ENCODE results near the gene PDE8A. TPM values are rescaled to one million over a fixed set of nuclear protein-coding genes. Genes with fewer than 3 reads are reported as not detected.
"Not testable (repeated sequence)": the region's sequence is repeated elsewhere in the genome, so short reads cannot be mapped to it uniquely, and the experiment has no call there.

PDE8A gene
- total and polyA plus RNA-seq, 9 donors = 14.1 to 32.7 (median 24.0) TPM

DNA sequence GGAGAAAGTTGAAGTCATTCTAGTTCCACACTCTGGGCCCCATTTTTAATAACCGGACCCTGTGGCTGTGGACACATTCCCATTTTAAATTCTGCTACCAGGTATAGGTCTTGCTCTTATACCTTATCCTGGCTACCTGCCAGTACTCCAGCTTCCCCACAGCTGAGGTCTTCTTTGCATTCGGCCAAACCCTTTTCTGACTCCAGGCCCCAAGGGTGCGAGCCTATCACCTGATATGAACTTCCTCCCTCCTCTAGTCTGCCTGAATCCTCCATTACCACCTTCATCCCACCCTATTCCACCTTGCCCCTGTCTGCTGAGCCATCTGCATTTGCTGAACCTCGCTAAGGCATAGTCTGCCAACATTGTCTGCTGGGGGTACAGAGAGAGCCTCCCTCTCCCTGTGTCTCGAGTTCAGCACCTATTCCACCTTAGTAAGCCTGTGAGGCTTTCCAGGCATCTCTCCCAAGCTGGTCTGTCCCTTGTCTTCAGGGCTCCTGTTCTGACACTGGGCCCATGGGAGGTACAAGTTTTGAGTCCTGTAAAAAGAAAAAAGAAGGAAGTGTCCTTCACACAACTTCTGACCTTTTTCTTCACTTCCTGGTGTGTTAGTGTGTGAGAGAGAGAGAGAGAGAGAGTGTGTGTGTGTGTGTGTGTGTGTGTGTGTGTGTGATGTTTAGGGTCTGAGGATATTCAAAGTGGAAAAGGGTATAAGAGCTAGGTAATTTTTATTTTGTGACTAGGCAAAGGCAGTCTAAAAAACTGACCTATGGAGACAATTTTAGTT is 27.0 kb downstream of the PDE8A start:
- no peak overlapping the region for H3K4me3 ChIP-seq (ENCODE audit: low read length)
- DNase-seq = no peak
- no peak overlapping the region for H3K27ac ChIP-seq (ENCODE audit: low read length)
- H3K27me3 ChIP-seq (ENCODE audit: control insufficient read depth, insufficient read depth, low read length) = no peaks in the 10 kb centered on the region
- H3K4me1 ChIP-seq (ENCODE audit: control insufficient read depth, insufficient read depth, low read length) = peaks cover 16% of the 10 kb centered on the region
- WGBS (ENCODE audit: insufficient coverage) = 71% methylated on average over 5 of the region's 5 CpGs
- H3K36me3 ChIP-seq (ENCODE audit: control insufficient read depth, insufficient read depth, low read length) = peaks cover 2% of the 10 kb centered on the region
- no peaks in the 10 kb centered on the region for H3K9me3 ChIP-seq (replicated peaks; ENCODE audit: control insufficient read depth, low read depth, low read length)

DNA sequence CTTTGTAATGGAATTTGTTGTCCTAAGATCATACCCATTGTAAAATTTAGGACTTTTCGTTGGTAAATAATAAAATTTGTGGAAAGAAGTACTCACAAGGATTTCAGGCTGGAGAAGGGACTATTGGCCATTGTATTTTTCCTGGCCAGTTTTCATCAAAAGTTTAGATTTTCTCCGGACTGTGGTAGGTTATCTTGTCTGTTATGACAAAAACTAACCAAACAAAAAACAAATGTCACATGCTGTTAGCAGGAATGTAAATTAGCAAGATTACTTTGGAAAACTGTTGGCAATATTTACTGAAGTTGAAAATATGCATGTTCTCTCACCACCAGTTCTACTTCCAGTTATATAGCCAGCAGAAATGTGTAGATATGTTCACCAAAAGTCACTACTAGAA is 27.8 kb downstream of the PDE8A start:
- Histone ChIP-seq H3K27me3 (ENCODE audit: control insufficient read depth, insufficient read depth, low read length) (no peaks in the 10 kb centered on the region), H3K36me3 (ENCODE audit: control insufficient read depth, insufficient read depth, low read length) (peaks cover 2% of the 10 kb centered on the region), H3K4me3 (ENCODE audit: low read length) (no peak overlapping the region), H3K9me3 (replicated peaks; ENCODE audit: control insufficient read depth, low read depth, low read length) (no peaks in the 10 kb centered on the region), H3K4me1 (ENCODE audit: control insufficient read depth, insufficient read depth, low read length) (peaks cover 16% of the 10 kb centered on the region), H3K27ac (ENCODE audit: low read length) (no peak overlapping the region)
- no peak for DNase-seq
- WGBS (ENCODE audit: insufficient coverage) = no CpG with 5 or more reads among the region's 2 CpGs

DNA sequence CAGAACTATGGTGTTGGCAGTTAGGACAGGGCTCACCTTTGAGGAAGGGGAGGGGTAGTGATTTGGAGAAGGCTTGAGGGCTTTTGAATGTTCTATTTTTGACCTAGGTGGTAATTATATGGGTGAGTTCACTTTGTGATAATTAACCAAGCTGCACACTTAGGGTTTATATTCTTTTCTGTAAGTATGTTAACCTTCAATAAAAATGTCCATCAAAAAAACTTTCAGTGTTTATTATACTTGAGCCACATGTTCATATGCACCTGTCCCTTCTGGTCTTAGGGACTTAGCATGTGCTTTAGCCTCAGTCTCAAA is 28.4 kb downstream of the PDE8A start:
- no peaks in the 10 kb centered on the region for H3K27me3 ChIP-seq (ENCODE audit: control insufficient read depth, insufficient read depth, low read length)
- H3K4me3 ChIP-seq (ENCODE audit: low read length) = no peak overlapping the region
- no peak for DNase-seq
- H3K9me3 ChIP-seq (replicated peaks; ENCODE audit: control insufficient read depth, low read depth, low read length) = no peaks in the 10 kb centered on the region
- peaks cover 16% of the 10 kb centered on the region for H3K4me1 ChIP-seq (ENCODE audit: control insufficient read depth, insufficient read depth, low read length)
- peaks cover 2% of the 10 kb centered on the region for H3K36me3 ChIP-seq (ENCODE audit: control insufficient read depth, insufficient read depth, low read length)
- H3K27ac ChIP-seq (ENCODE audit: low read length) = no peak overlapping the region

GRCh38 chr15:85010386-85011159 is 28.9 kb downstream of the PDE8A start:
- H3K36me3 ChIP-seq (ENCODE audit: control insufficient read depth, insufficient read depth, low read length) = peaks cover 2% of the 10 kb centered on the region
- H3K9me3 ChIP-seq (replicated peaks; ENCODE audit: control insufficient read depth, low read depth, low read length) = no peaks in the 10 kb centered on the region
- no peak overlapping the region for H3K4me3 ChIP-seq (ENCODE audit: low read length)
- H3K27ac ChIP-seq (ENCODE audit: low read length) = peak overlapping the region; percentile 81
- no peaks in the 10 kb centered on the region for H3K27me3 ChIP-seq (ENCODE audit: control insufficient read depth, insufficient read depth, low read length)
- DNase-seq = peak; percentile 92
- no CpG with 5 or more reads among the region's 3 CpGs for WGBS (ENCODE audit: insufficient coverage)
- H3K4me1 ChIP-seq (ENCODE audit: control insufficient read depth, insufficient read depth, low read length) = peaks cover 16% of the 10 kb centered on the region

GRCh38 chr15:85011160-85011571 is 29.5 kb downstream of the PDE8A start:
- Histone ChIP-seq H3K36me3 (ENCODE audit: control insufficient read depth, insufficient read depth, low read length) (peaks cover 2% of the 10 kb centered on the region), H3K4me1 (ENCODE audit: control insufficient read depth, insufficient read depth, low read length) (peaks cover 16% of the 10 kb centered on the region), H3K27me3 (ENCODE audit: control insufficient read depth, insufficient read depth, low read length) (no peaks in the 10 kb centered on the region), H3K9me3 (replicated peaks; ENCODE audit: control insufficient read depth, low read depth, low read length) (no peaks in the 10 kb centered on the region), H3K4me3 (ENCODE audit: low read length) (no peak overlapping the region), H3K27ac (ENCODE audit: low read length) (peak overlapping the region; percentile 62)
- DNase-seq = no peak
- no CpG with 5 or more reads among the region's 3 CpGs for WGBS (ENCODE audit: insufficient coverage)

- no CpG with 5 or more reads among the region's 2 CpGs for WGBS (ENCODE audit: insufficient coverage)
- peaks cover 16% of the 10 kb centered on the region for H3K4me1 ChIP-seq (ENCODE audit: control insufficient read depth, insufficient read depth, low read length)
- not testable (repeated sequence) for H3K27ac ChIP-seq (ENCODE audit: low read length)
These were observed 30.1 kb downstream of the PDE8A start for GRCh38 chr15:85011724-85012123.

GRCh38 chr15:85013785-85014184 is 32.1 kb downstream of the PDE8A start:
- 100% methylated on average over 2 of the region's 4 CpGs for WGBS (ENCODE audit: insufficient coverage)
- Histone ChIP-seq H3K4me1 (ENCODE audit: control insufficient read depth, insufficient read depth, low read length) (peaks cover 5% of the 10 kb centered on the region), H3K9me3 (replicated peaks; ENCODE audit: control insufficient read depth, low read depth, low read length) (no peaks in the 10 kb centered on the region), H3K36me3 (ENCODE audit: control insufficient read depth, insufficient read depth, low read length) (peaks cover 2% of the 10 kb centered on the region), H3K27ac (ENCODE audit: low read length) (no peak overlapping the region), H3K4me3 (ENCODE audit: low read length) (no peak overlapping the region), H3K27me3 (ENCODE audit: control insufficient read depth, insufficient read depth, low read length) (no peaks in the 10 kb centered on the region)
- DNase-seq = no peak

More at GRCh38 chr15:85011724-85012123, 30.1 kb downstream of the PDE8A start:
- DNase-seq; H3K27me3 ChIP-seq (ENCODE audit: control insufficient read depth, insufficient read depth, low read length); H3K4me3 ChIP-seq (ENCODE audit: low read length); H3K9me3 ChIP-seq (replicated peaks; ENCODE audit: control insufficient read depth, low read depth, low read length); H3K36me3 ChIP-seq (ENCODE audit: control insufficient read depth, insufficient read depth, low read length): not testable (repeated sequence)

GRCh38 chr15:85014932-85015331 is 33.3 kb downstream of the PDE8A start:
- DNase-seq = no peak
- H3K4me3 ChIP-seq (ENCODE audit: low read length) = no peak overlapping the region
- no peaks in the 10 kb centered on the region for H3K27me3 ChIP-seq (ENCODE audit: control insufficient read depth, insufficient read depth, low read length)
- no peaks in the 10 kb centered on the region for H3K9me3 ChIP-seq (replicated peaks; ENCODE audit: control insufficient read depth, low read depth, low read length)
- peaks cover 5% of the 10 kb centered on the region for H3K4me1 ChIP-seq (ENCODE audit: control insufficient read depth, insufficient read depth, low read length)
- H3K27ac ChIP-seq (ENCODE audit: low read length) = no peak overlapping the region
- no CpG with 5 or more reads among the region's 6 CpGs for WGBS (ENCODE audit: insufficient coverage)
- H3K36me3 ChIP-seq (ENCODE audit: control insufficient read depth, insufficient read depth, low read length) = peaks cover 2% of the 10 kb centered on the region

- no peak for DNase-seq
- Histone ChIP-seq H3K9me3 (replicated peaks; ENCODE audit: control insufficient read depth, low read depth, low read length) (no peaks in the 10 kb centered on the region), H3K27me3 (ENCODE audit: control insufficient read depth, insufficient read depth, low read length) (no peaks in the 10 kb centered on the region), H3K4me1 (ENCODE audit: control insufficient read depth, insufficient read depth, low read length) (no peaks in the 10 kb centered on the region), H3K4me3 (ENCODE audit: low read length) (no peak overlapping the region), H3K36me3 (ENCODE audit: control insufficient read depth, insufficient read depth, low read length) (peaks cover 2% of the 10 kb centered on the region), H3K27ac (ENCODE audit: low read length) (no peak overlapping the region)
These were observed 34.6 kb downstream of the PDE8A start for GRCh38 chr15:85016275-85016674.

GRCh38 chr15:85019815-85020590 is 38.3 kb downstream of the PDE8A start:
- Histone ChIP-seq H3K4me1 (ENCODE audit: control insufficient read depth, insufficient read depth, low read length) (no peaks in the 10 kb centered on the region), H3K36me3 (ENCODE audit: control insufficient read depth, insufficient read depth, low read length) (peaks cover 2% of the 10 kb centered on the region), H3K27me3 (ENCODE audit: control insufficient read depth, insufficient read depth, low read length) (no peaks in the 10 kb centered on the region), H3K9me3 (replicated peaks; ENCODE audit: control insufficient read depth, low read depth, low read length) (no peaks in the 10 kb centered on the region), H3K27ac (ENCODE audit: low read length) (no peak overlapping the region), H3K4me3 (ENCODE audit: low read length) (no peak overlapping the region)
- DNase-seq = no peak
- 78% methylated on average over 8 of the region's 15 CpGs for WGBS (ENCODE audit: insufficient coverage)
